Measurements from ENCODE around the gene MMAB. TPM values are rescaled to one million over a fixed set of nuclear protein-coding genes. Genes with fewer than 3 reads are reported as not detected.
A peak's percentile ranks its signal among the peaks of the same experiment; 100 is the strongest.

Gene MMAB
- total RNA-seq, 1 donor, result 34.4 TPM

DNA sequence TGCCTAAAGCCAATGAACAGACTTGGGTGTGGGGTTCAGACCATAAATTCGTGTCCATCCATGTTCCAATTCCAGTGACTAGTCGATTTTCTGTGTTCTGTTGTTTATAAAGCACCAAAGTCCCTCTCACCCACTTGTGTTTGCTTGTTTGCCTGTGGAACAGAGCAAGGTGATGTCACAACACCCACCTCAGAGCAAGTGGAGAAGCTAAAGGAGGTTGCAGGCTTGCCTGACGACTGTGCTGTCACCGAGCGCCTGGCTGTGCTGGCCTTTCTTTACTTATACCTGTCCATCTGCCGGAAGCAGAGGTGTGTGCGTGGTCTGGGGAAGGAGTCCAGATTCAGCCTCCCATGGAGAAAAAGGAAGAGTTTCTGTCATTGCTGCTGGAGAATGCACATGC, 6.3 kb upstream of the MMAB start:
- TF ChIP-seq, protein P1, sequence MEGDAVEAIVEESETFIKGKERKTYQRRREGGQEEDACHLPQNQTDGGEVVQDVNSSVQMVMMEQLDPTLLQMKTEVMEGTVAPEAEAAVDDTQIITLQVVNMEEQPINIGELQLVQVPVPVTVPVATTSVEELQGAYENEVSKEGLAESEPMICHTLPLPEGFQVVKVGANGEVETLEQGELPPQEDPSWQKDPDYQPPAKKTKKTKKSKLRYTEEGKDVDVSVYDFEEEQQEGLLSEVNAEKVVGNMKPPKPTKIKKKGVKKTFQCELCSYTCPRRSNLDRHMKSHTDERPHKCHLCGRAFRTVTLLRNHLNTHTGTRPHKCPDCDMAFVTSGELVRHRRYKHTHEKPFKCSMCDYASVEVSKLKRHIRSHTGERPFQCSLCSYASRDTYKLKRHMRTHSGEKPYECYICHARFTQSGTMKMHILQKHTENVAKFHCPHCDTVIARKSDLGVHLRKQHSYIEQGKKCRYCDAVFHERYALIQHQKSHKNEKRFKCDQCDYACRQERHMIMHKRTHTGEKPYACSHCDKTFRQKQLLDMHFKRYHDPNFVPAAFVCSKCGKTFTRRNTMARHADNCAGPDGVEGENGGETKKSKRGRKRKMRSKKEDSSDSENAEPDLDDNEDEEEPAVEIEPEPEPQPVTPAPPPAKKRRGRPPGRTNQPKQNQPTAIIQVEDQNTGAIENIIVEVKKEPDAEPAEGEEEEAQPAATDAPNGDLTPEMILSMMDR (IDR thresholded peaks at IDR 0.05; ENCODE audit: extremely low read depth, low read depth, low read length), result no peak
- H3K9me3 ChIP-seq (ENCODE audit: low read depth, low read length), result no peaks in the 10 kb centered on the region
- peak; percentile 34 for DNase-seq (ENCODE audit: insufficient read length, low spot score, missing footprints)
- no peaks in the 10 kb centered on the region for H3K27me3 ChIP-seq (ENCODE audit: insufficient read depth, low read length)
- H2AFZ ChIP-seq (ENCODE audit: low read length), result no peak overlapping the region
- H3K27ac ChIP-seq (ENCODE audit: low read depth, low read length), result no peak overlapping the region
- no peak overlapping the region for H3K4me3 ChIP-seq (ENCODE audit: insufficient read depth, low read length)
- H4K20me1 ChIP-seq (ENCODE audit: insufficient read depth, low read length), result no peaks in the 10 kb centered on the region
- H3K4me1 ChIP-seq (ENCODE audit: insufficient read depth, low read length), result no peaks in the 10 kb centered on the region
- H3K4me2 ChIP-seq (ENCODE audit: insufficient read depth, low read length), result no peak overlapping the region
- H3K36me3 ChIP-seq (ENCODE audit: insufficient read depth, low read length), result peaks cover 38% of the 10 kb centered on the region
- peaks cover under 1% of the 10 kb centered on the region for H3K79me2 ChIP-seq (ENCODE audit: insufficient read depth, low read length)

DNA sequence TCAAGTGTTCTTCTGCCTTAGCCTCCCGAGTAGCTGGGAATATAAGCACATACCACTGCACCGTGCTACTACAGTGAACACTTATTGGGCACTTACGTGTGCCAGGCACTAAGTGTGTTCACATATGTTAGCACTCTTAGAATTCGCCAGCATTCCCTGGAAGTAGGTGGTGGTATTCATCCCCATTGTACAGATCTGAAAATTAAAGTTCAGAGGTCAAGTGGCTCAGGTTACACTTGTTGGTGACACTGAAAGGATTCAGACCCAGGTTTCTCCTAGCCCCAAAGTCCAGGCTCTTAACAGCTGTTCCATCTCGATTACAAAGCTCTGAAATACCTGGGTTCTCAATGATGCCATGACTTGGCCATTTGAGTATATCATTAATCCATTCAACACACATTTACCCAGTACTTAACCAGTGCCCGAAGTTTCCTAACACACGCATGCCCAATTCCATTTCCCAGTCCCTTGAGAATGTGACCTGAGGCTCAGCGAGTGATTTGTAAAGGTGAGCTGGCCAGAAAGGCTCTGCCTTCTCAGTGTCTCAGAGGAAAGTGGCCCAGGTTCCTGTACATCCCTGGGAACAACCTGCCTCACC, 5.1 kb upstream of the MMAB start:
- no peak overlapping the region for H3K4me3 ChIP-seq (ENCODE audit: insufficient read depth, low read length)
- no peaks in the 10 kb centered on the region for H4K20me1 ChIP-seq (ENCODE audit: insufficient read depth, low read length)
- no peak overlapping the region for H2AFZ ChIP-seq (ENCODE audit: low read length)
- peak; percentile 59 for DNase-seq (ENCODE audit: insufficient read length, low spot score, missing footprints)
- TF ChIP-seq, protein P1 (IDR thresholded peaks at IDR 0.05; ENCODE audit: extremely low read depth, low read depth, low read length), result no peak
- H3K27me3 ChIP-seq (ENCODE audit: insufficient read depth, low read length), result no peaks in the 10 kb centered on the region
- H3K79me2 ChIP-seq (ENCODE audit: insufficient read depth, low read length), result peaks cover 10% of the 10 kb centered on the region
- H3K4me1 ChIP-seq (ENCODE audit: insufficient read depth, low read length), result peaks cover 8% of the 10 kb centered on the region
- H3K36me3 ChIP-seq (ENCODE audit: insufficient read depth, low read length), result peaks cover 34% of the 10 kb centered on the region
- no peak overlapping the region for H3K27ac ChIP-seq (ENCODE audit: low read depth, low read length)
- no peak overlapping the region for H3K4me2 ChIP-seq (ENCODE audit: insufficient read depth, low read length)
- no peaks in the 10 kb centered on the region for H3K9me3 ChIP-seq (ENCODE audit: low read depth, low read length)

DNA sequence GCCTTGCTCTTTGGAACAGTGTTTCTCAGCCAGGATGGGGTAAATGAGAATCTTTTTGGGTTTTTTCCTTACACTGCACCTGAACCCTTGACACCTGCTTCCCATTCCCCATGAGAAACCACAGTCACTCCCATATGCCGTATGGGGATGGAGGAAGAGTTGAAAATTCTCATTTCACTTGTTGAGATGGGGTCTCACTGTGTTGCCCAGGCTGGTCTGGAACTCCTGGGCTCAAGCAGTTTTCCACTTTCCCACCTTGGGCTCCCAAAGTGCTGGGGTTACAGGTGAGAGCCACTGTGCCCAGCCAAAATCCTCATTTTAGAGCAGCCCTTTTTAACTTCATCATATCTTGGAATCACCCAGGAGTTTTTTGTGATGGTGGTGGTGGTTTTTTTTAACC, 4.0 kb upstream of the MMAB start:
- Histone ChIP-seq H3K4me2 (ENCODE audit: insufficient read depth, low read length) (no peak overlapping the region), H3K4me3 (ENCODE audit: insufficient read depth, low read length) (no peak overlapping the region), H3K36me3 (ENCODE audit: insufficient read depth, low read length) (peaks cover 34% of the 10 kb centered on the region), H2AFZ (ENCODE audit: low read length) (no peak overlapping the region), H3K27ac (ENCODE audit: low read depth, low read length) (no peak overlapping the region), H3K4me1 (ENCODE audit: insufficient read depth, low read length) (peaks cover 8% of the 10 kb centered on the region), H4K20me1 (ENCODE audit: insufficient read depth, low read length) (no peaks in the 10 kb centered on the region), H3K79me2 (ENCODE audit: insufficient read depth, low read length) (peaks cover 14% of the 10 kb centered on the region), H3K9me3 (ENCODE audit: low read depth, low read length) (no peaks in the 10 kb centered on the region), H3K27me3 (ENCODE audit: insufficient read depth, low read length) (no peaks in the 10 kb centered on the region)
- TF ChIP-seq, protein P1 (IDR thresholded peaks at IDR 0.05; ENCODE audit: extremely low read depth, low read depth, low read length), result no peak
- DNase-seq (ENCODE audit: insufficient read length, low spot score, missing footprints), result peak; percentile 10

DNA sequence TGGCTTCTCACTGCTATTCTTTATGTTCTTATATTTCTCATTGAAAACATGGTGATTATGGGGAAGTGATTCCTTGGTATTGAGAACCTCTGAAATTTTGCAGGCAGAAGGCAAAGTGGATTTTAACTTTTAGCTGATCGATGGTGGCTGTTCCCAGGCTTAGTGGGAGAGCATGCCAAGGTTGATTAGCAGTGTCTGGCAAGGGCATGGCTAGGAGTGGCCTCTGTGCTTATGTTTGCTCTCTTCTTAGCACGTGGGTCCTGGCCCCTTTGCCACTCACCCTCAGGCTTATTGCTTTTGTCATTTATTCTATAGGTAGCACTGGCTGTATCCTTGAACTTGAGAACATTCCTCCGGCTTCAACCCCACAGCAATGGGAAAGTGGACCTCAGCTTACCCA, 2.4 kb upstream of the MMAB start:
- TF ChIP-seq, protein P1 (IDR thresholded peaks at IDR 0.05; ENCODE audit: extremely low read depth, low read depth, low read length), result no peak
- Histone ChIP-seq H3K79me2 (ENCODE audit: insufficient read depth, low read length) (peaks cover 14% of the 10 kb centered on the region), H3K36me3 (ENCODE audit: insufficient read depth, low read length) (peaks cover 31% of the 10 kb centered on the region), H4K20me1 (ENCODE audit: insufficient read depth, low read length) (no peaks in the 10 kb centered on the region), H3K4me1 (ENCODE audit: insufficient read depth, low read length) (peaks cover 8% of the 10 kb centered on the region), H2AFZ (ENCODE audit: low read length) (no peak overlapping the region), H3K4me2 (ENCODE audit: insufficient read depth, low read length) (no peak overlapping the region), H3K27me3 (ENCODE audit: insufficient read depth, low read length) (no peaks in the 10 kb centered on the region), H3K9me3 (ENCODE audit: low read depth, low read length) (no peaks in the 10 kb centered on the region), H3K4me3 (ENCODE audit: insufficient read depth, low read length) (no peak overlapping the region), H3K27ac (ENCODE audit: low read depth, low read length) (no peak overlapping the region)
- DNase-seq (ENCODE audit: insufficient read length, low spot score, missing footprints), result peak; percentile 47
